SK-N-SH treated with all-trans-retinoic acid at 6 μM for 48 hours (cell line): ENCODE measurements around the gene CCDC80.

Source experiments
- ATAC-seq: fragments of 200-7000 bp; cut with Tn5 transposase; 3 replicates; pipeline ENCODE4 v1.9.1; 2020; ENCODE audit warnings: mild to moderate bottlenecking, moderate library complexity
- ARNTL ChIP-seq: fragments of 450-650 bp; formaldehyde crosslinking; IDR thresholded peaks from 2 replicates; pipeline ENCODE4 v1.5.0; 2020; ENCODE audit warnings: low read depth, mild to moderate bottlenecking, moderate library complexity, borderline replicate concordance
- BACH2 ChIP-seq: fragments of 250-450 bp; sonication (Bioruptor Pico); IDR thresholded peaks from 2 replicates; pipeline ENCODE4 v1.9.0; 2021; ENCODE audit warnings: mild to moderate bottlenecking, borderline replicate concordance
- CREB5 ChIP-seq: fragments of 250-450 bp; sonication (Bioruptor Pico); IDR thresholded peaks from 2 replicates; pipeline ENCODE4 v1.5.1; 2020; ENCODE audit warnings: low read depth, mild to moderate bottlenecking, moderate library complexity
- CSDC2 ChIP-seq: fragments of 250-450 bp; sonication (Bioruptor Pico); IDR thresholded peaks from 2 replicates; pipeline ENCODE4 v1.5.0; 2020; ENCODE audit warnings: mild to moderate bottlenecking, moderate library complexity
- CSRNP3 ChIP-seq: fragments of 250-450 bp; sonication (Bioruptor Pico); IDR thresholded peaks from 2 replicates; pipeline ENCODE4 v1.5.1; 2021; ENCODE audit warnings: mild to moderate bottlenecking, moderate library complexity
- ESRRG ChIP-seq: fragments of 250-450 bp; sonication (Bioruptor Pico); IDR thresholded peaks from 2 replicates; pipeline ENCODE4 v1.6.1; 2021; ENCODE audit warnings: mild to moderate bottlenecking
- GLIS3 ChIP-seq: fragments of 250-450 bp; sonication (Bioruptor Pico); IDR thresholded peaks from 2 replicates; pipeline ENCODE4 v1.5.0; 2020; ENCODE audit warnings: mild to moderate bottlenecking, moderate library complexity
- ISL1 ChIP-seq: fragments of 250-450 bp; sonication (Bioruptor Pico); IDR thresholded peaks from 2 replicates; pipeline ENCODE4 v2.1.2; 2022; ENCODE audit warnings: mild to moderate bottlenecking, moderate library complexity
- OSR1 ChIP-seq: fragments of 250-450 bp; sonication (Bioruptor Pico); IDR thresholded peaks from 2 replicates; pipeline ENCODE4 v1.8.0; 2022; ENCODE audit warnings: moderate library complexity, mild to moderate bottlenecking, inconsistent platforms
- PATZ1 ChIP-seq: fragments of 250-450 bp; sonication (Bioruptor Pico); IDR thresholded peaks from 2 replicates; pipeline ENCODE4 v1.8.0; 2020; ENCODE audit warnings: mild to moderate bottlenecking, moderate library complexity, borderline replicate concordance
- POU6F1 ChIP-seq: fragments of 250-450 bp; sonication (Bioruptor Pico); IDR thresholded peaks from 2 replicates; pipeline ENCODE4 v1.8.0; 2021; ENCODE audit warnings: low read depth, mild to moderate bottlenecking, moderate library complexity, borderline replicate concordance
- PPARA ChIP-seq: fragments of 250-450 bp; sonication (Bioruptor Pico); IDR thresholded peaks from 2 replicates; pipeline ENCODE4 v1.5.0; 2020; ENCODE audit warnings: mild to moderate bottlenecking, borderline replicate concordance
- RARB ChIP-seq: fragments of 250-450 bp; sonication (Bioruptor Pico); IDR thresholded peaks from 2 replicates; pipeline ENCODE4 v1.8.0; 2021; ENCODE audit warnings: mild to moderate bottlenecking, moderate library complexity
- SNAI2 ChIP-seq: fragments of 250-450 bp; sonication (Bioruptor Pico); IDR thresholded peaks from 2 replicates; pipeline ENCODE4 v1.5.0; 2020; ENCODE audit warnings: mild to moderate bottlenecking, moderate library complexity
- TOX ChIP-seq: fragments of 250-450 bp; sonication (Bioruptor Pico); IDR thresholded peaks from 2 replicates; pipeline ENCODE4 v1.8.0; 2021; ENCODE audit warnings: mild to moderate bottlenecking, moderate library complexity, borderline replicate concordance
- ZFP3 ChIP-seq: fragments of 250-450 bp; sonication (Bioruptor Pico); IDR thresholded peaks from 2 replicates; pipeline ENCODE4 v1.5.0; 2020; ENCODE audit warnings: mild to moderate bottlenecking, moderate library complexity
- ZFP30 ChIP-seq: fragments of 450-650 bp; formaldehyde crosslinking; IDR thresholded peaks from 2 replicates; pipeline ENCODE4 v1.5.0; 2022; ENCODE audit warnings: mild to moderate bottlenecking, moderate library complexity
- ZNF565 ChIP-seq: fragments of 450-650 bp; formaldehyde crosslinking; conservative IDR thresholded peaks from 2 replicates; pipeline ENCODE4 v1.5.0; 2020; ENCODE audit warnings: low read depth, mild to moderate bottlenecking, moderate library complexity
- ZNF70 ChIP-seq: fragments of 450-650 bp; formaldehyde crosslinking; IDR thresholded peaks from 2 replicates; pipeline ENCODE4 v1.5.0; 2020; ENCODE audit warnings: mild to moderate bottlenecking, moderate library complexity
- ZNF8 ChIP-seq: fragments of 450-650 bp; formaldehyde crosslinking; IDR thresholded peaks from 2 replicates; pipeline ENCODE4 v1.5.0; 2020; ENCODE audit warnings: mild to moderate bottlenecking, moderate library complexity

Gene CCDC80

GRCh38 chr3:112615989-112616731 lies 24.8 kb downstream of the CCDC80 start:
- ATAC-seq = no peak
- TF ChIP-seq RARB = no peak
- no peak for TF ChIP-seq ZNF70 (CRISPR knock-in tag)
- TF ChIP-seq ZNF8 (CRISPR knock-in tag) = no peak
- no peak for TF ChIP-seq BACH2 (CRISPR knock-in tag)
- TF ChIP-seq POU6F1 (CRISPR knock-in tag) = no peak
- no peak for TF ChIP-seq ZFP3 (CRISPR knock-in tag)
- no peak for TF ChIP-seq CSDC2
- TF ChIP-seq ZFP30 (CRISPR knock-in tag) = no peak
- no peak for TF ChIP-seq ARNTL (CRISPR knock-in tag)
- TF ChIP-seq PPARA (CRISPR knock-in tag) = no peak
- no peak for TF ChIP-seq TOX (CRISPR knock-in tag)
- no peak for TF ChIP-seq ISL1 (CRISPR knock-in tag)
- TF ChIP-seq ZNF565 (CRISPR knock-in tag) = no peak

- no peak for TF ChIP-seq CREB5
- no peak for TF ChIP-seq CSRNP3 (CRISPR knock-in tag)
- TF ChIP-seq PATZ1 = no peak
- TF ChIP-seq ESRRG = no peak
- TF ChIP-seq OSR1 (CRISPR knock-in tag) = no peak
- no peak for TF ChIP-seq GLIS3 (CRISPR knock-in tag)
Measured at GRCh38 chr3:112611752-112612515, 29.0 kb downstream of the CCDC80 start.

GRCh38 chr3:112610121-112610520 lies 30.8 kb downstream of the CCDC80 start:
- ATAC-seq = no peak
- TF ChIP-seq ARNTL (CRISPR knock-in tag) (no peak), PPARA (CRISPR knock-in tag) (no peak), BACH2 (CRISPR knock-in tag) (no peak), ZNF8 (CRISPR knock-in tag) (no peak), GLIS3 (CRISPR knock-in tag) (no peak)

More at GRCh38 chr3:112611752-112612515, 29.0 kb downstream of the CCDC80 start:
- ATAC-seq = no peak; the same call in 2 of the 3 replicates

GRCh38 chr3:112607863-112608262 lies 33.1 kb downstream of the CCDC80 start:
- ATAC-seq = no peak
- TF ChIP-seq ZFP30 (CRISPR knock-in tag) = no peak
- TF ChIP-seq PPARA (CRISPR knock-in tag) = no peak
- TF ChIP-seq RARB = no peak
- TF ChIP-seq CSDC2 = no peak
- no peak for TF ChIP-seq ISL1 (CRISPR knock-in tag)
- TF ChIP-seq CREB5 = no peak
- no peak for TF ChIP-seq OSR1 (CRISPR knock-in tag)
- no peak for TF ChIP-seq BACH2 (CRISPR knock-in tag)
- TF ChIP-seq ARNTL (CRISPR knock-in tag) = no peak
- no peak for TF ChIP-seq ESRRG
- no peak for TF ChIP-seq SNAI2 (CRISPR knock-in tag)
